HUES64 (cell line): ENCODE measurements around the gene PPT2.
A peak's percentile ranks its signal among the peaks of the same experiment; 100 is the strongest.

Source experiments
- H3K27ac ChIP-seq: 2 replicates; pipeline ENCODE4 v1.7.0; 2013; ENCODE audit warnings: low read depth, low read length, inconsistent platforms
- H3K27me3 ChIP-seq: 2 replicates; pipeline ENCODE4 v1.6.1; 2013; ENCODE audit warnings: mild to moderate bottlenecking, low read length; ENCODE audit not compliant: insufficient read depth
- H3K36me3 ChIP-seq: 2 replicates; pipeline ENCODE4 v1.6.1; 2013; ENCODE audit warnings: mild to moderate bottlenecking, low read length; ENCODE audit not compliant: insufficient read depth
- H3K4me1 ChIP-seq: 2 replicates; pipeline ENCODE4 v1.6.1; 2013; ENCODE audit warnings: mild to moderate bottlenecking, low read length, moderate library complexity; ENCODE audit not compliant: insufficient read depth
- H3K4me3 ChIP-seq: 2 replicates; pipeline ENCODE4 v1.5.1; 2013; ENCODE audit warnings: mild to moderate bottlenecking, low read length, moderate library complexity
- H3K9ac ChIP-seq: 2 replicates; pipeline ENCODE4 v1.6.1; 2013; ENCODE audit warnings: mild to moderate bottlenecking, low read depth, low read length
- H3K9me3 ChIP-seq: 2 replicates; pipeline ENCODE4 v1.6.1; 2013; ENCODE audit warnings: low read depth, low read length; ENCODE audit not compliant: insufficient read depth
- WGBS: fragments of 150-250, 120-280 bp; methylation state at CpG from one replicate; pipeline ENCODE4 v1.1.7; 2013; ENCODE audit warnings: missing lambda C conversion rate; 5-methylcytosine and 5-hydroxymethylcytosine counted together

The PPT2 gene

DNA sequence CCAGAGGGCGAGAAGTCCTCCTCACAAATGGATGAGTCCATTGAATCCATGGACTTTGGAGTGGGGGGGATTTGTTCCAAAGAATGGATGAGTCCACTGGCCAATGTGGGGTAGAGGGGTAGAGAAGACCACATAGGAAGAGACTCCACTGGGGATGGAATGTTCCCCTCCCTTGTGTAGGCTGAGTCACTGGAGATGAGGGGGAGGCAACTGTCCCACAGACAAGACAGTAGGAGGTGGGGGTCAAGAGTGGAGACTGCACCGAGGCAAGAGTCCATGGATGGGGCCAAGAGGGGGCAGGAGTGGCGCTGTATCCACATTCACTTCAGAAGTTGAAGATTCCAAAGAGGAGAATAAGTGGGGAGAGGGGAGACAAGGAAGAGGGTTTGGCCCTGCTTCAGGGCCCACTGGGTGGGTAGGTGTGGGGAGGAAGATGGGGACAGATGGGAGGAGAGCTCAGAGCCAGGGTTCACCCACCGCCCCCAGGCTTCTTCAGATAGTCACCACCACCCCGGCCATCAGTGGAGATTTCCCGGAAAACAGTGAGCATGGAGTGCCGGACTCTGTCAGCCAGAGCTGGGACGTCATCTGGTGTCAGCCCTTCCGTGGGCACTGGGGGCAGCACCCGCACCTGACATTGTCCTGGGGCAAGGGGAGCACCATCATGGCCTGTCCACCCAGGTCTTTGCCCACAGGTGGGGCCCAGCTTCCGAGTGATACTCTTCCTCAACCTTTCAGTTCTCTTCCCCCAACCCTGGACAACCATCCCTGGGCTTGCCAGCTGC lies 15.1 kb downstream of the PPT2 start:
- H3K9ac ChIP-seq = no peak overlapping the region
- H3K36me3 ChIP-seq = peaks cover 70% of the 10 kb centered on the region
- H3K27ac ChIP-seq = no peak overlapping the region
- 91% methylated on average over 11 of the region's 11 CpGs for WGBS
- H3K9me3 ChIP-seq = no peaks in the 10 kb centered on the region
- no peak overlapping the region for H3K4me3 ChIP-seq
- H3K4me1 ChIP-seq = peaks cover 6% of the 10 kb centered on the region; the same call in 1 of the 2 replicates
- H3K27me3 ChIP-seq = no peaks in the 10 kb centered on the region

DNA sequence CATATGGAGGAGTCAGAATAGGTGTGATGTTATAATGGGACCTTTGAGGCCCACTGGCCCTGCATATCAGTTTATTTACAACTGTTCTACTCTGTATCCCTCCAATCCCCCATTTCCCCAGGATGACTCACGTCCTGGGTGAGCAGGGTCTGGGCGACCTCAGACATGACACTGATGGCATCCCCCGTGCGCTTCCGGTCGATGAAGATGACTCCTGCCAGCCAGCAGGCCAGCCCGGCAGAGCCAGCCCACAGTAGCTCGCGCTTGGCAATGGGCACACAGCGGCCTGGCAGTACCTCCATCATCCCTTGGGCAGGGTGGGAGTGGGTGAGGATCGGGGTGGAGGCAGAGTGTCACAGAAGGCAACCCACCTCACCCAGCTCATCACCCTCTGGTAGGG lies 16.4 kb downstream of the PPT2 start:
- H3K27me3 ChIP-seq = no peaks in the 10 kb centered on the region
- no peak overlapping the region for H3K4me3 ChIP-seq
- no peak overlapping the region for H3K27ac ChIP-seq
- no peaks in the 10 kb centered on the region for H3K9me3 ChIP-seq
- 91% methylated on average over 11 of the region's 11 CpGs for WGBS
- H3K36me3 ChIP-seq = peaks cover 68% of the 10 kb centered on the region
- H3K4me1 ChIP-seq = peaks cover 12% of the 10 kb centered on the region; the same call in 1 of the 2 replicates
- H3K9ac ChIP-seq = no peak overlapping the region

- WGBS = 97% methylated on average over 6 of the region's 6 CpGs
- no peak overlapping the region for H3K4me3 ChIP-seq
- H3K36me3 ChIP-seq = peaks cover 61% of the 10 kb centered on the region
- no peak overlapping the region for H3K27ac ChIP-seq
- H3K27me3 ChIP-seq = no peaks in the 10 kb centered on the region
- no peaks in the 10 kb centered on the region for H3K9me3 ChIP-seq
- H3K9ac ChIP-seq = no peak overlapping the region
- H3K4me1 ChIP-seq = peaks cover 12% of the 10 kb centered on the region; the same call in 1 of the 2 replicates
Measured at GRCh38 chr6:32171234-32171633, 17.3 kb downstream of the PPT2 start.

- H3K36me3 ChIP-seq = peaks cover 45% of the 10 kb centered on the region
- H3K27ac ChIP-seq = no peak overlapping the region
- H3K9ac ChIP-seq = peak overlapping the region; percentile 13; the same call in 1 of the 2 replicates
- no peak overlapping the region for H3K4me3 ChIP-seq
- H3K27me3 ChIP-seq = no peaks in the 10 kb centered on the region
- 79% methylated on average over 4 of the region's 4 CpGs for WGBS
- H3K9me3 ChIP-seq = no peaks in the 10 kb centered on the region
- H3K4me1 ChIP-seq = peaks cover 12% of the 10 kb centered on the region; the same call in 1 of the 2 replicates
Measured at GRCh38 chr6:32173051-32173727, 19.2 kb downstream of the PPT2 start.

DNA sequence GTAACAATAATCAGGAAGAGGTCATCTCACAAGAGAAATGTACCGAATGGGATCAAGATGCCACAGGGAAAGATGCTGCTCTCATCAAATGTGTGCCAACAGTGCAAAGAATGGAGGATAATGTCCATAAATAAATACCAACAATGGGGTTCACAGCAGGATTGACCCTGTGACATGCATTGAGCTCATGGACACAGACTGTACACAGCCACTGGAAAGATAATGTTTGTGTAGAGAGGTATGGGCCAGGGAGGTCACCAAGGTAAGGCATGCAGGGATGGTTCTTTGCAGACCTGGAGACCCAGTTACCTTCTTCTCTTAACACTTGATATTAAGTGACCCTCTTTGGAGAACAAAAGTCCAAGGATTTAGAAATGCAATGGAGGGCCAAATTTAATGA lies 20.5 kb downstream of the PPT2 start:
- H3K36me3 ChIP-seq = peaks cover 34% of the 10 kb centered on the region
- no peaks in the 10 kb centered on the region for H3K9me3 ChIP-seq
- no peaks in the 10 kb centered on the region for H3K27me3 ChIP-seq
- peaks cover 12% of the 10 kb centered on the region; the same call in 1 of the 2 replicates for H3K4me1 ChIP-seq
- H3K9ac ChIP-seq = no peak overlapping the region
- no peak overlapping the region for H3K27ac ChIP-seq
- 93% methylated on average over 1 of the region's 1 CpG for WGBS
- H3K4me3 ChIP-seq = peak overlapping the region; percentile 97

- no peak overlapping the region for H3K27ac ChIP-seq
- no peaks in the 10 kb centered on the region for H3K9me3 ChIP-seq
Measured at GRCh38 chr6:32175322-32175710, 21.4 kb downstream of the PPT2 start.

DNA sequence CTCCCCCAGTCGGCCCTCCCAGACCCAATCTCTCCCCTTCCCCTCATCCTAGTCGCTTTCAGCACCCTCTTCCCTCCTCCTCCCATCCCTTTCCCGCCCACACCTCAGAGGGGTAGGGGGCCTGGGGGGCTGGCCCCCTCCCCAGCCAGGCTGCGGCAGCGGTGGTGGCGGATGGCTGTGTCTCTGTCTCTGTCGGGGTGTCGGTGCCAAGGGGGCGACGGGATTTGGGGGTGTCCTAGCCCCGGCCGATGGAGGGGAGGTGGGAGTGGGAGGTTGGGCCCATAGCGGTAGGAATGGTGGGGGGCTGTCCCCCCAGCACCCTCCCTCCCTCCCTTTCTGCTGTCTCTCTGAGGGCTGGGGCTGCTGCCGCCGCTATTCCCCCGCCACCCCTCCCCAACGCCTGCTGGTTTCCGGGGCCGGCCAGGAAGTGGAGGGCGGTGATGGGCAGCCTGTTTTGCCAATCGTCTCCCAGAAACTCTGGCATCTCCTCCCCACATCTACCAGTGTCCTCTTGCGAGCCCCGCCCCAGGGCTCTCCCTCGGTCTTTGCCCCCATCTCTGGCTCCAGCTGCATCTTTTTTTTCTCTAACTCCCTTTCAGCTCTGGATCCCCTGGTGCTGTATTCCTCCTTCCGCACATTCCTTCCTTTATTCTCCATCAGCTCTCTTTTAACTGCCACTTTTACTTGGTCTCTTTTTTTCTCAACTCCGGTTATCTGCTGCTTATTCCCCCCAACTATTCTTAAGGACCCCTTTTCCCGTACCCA lies 22.0 kb downstream of the PPT2 start, which contains the start of gene AGPAT1:
Gene AGPAT1, minus strand, starts transcription at position 374 of the 765 bp plus-strand sequence. CDS start 4,588 bp downstream, outside the sequence.
- H3K27ac ChIP-seq = peak within 1 kb of the TSS; percentile 98
- peak within 1 kb of the TSS; percentile 85 for H3K9ac ChIP-seq
- peak within 1 kb of the TSS; percentile 97 for H3K4me3 ChIP-seq
- H3K9me3 ChIP-seq = no peaks in the 10 kb centered on the region
- no peaks in the 10 kb centered on the region for H3K27me3 ChIP-seq
- H3K36me3 ChIP-seq = peaks cover 32% of the 10 kb centered on the region
- WGBS = under 1% methylated on average over 20 of the region's 27 CpGs
- peaks cover 12% of the 10 kb centered on the region; the same call in 1 of the 2 replicates for H3K4me1 ChIP-seq

More at GRCh38 chr6:32175322-32175710, 21.4 kb downstream of the PPT2 start:
- Histone ChIP-seq H3K4me1 (peaks cover 12% of the 10 kb centered on the region; the same call in 1 of the 2 replicates), H3K36me3 (peaks cover 34% of the 10 kb centered on the region), H3K4me3 (peak overlapping the region; percentile 97), H3K9ac (peak overlapping the region; percentile 79), H3K27me3 (no peaks in the 10 kb centered on the region)
- 3% methylated on average over 2 of the region's 2 CpGs for WGBS

DNA sequence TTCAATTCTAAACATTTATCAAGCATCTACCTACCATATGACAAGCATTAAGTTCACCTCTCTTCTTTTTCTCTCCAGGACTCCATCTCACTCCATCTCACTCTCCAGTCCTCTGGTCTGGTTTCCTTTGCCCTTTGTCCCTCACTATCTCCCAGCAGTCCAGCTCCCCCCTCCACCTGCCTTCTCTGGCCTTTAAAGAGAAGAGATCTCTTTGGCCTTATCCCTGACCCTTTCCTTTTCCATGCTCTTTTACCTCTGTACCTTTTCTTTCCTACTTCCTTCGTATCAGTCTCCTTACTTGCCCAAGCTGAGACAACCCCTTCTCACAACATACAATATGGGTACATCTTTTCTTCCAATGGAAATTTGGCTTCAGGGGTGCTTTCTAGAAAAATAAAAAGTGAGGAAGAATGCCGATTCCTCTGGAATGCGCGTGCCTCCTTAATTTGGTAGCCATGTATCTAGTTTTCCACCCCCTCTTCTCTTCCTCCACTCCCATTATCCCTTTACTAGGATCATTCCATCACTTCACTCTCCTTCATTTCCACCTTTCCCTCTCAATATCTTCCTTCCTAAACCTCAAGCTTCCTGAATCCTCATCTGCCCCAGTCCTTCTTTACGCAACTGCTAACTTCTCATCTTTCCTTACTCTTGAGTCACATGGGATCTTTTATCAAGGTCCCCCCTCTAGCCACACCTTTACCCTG lies 22.7 kb downstream of the PPT2 start:
- Histone ChIP-seq H3K27ac (peak overlapping the region; percentile 98), H3K9ac (peak overlapping the region; percentile 85), H3K27me3 (no peaks in the 10 kb centered on the region), H3K4me1 (peaks cover 12% of the 10 kb centered on the region; the same call in 1 of the 2 replicates), H3K36me3 (peaks cover 32% of the 10 kb centered on the region), H3K9me3 (no peaks in the 10 kb centered on the region), H3K4me3 (peak overlapping the region; percentile 97)
- WGBS = 18% methylated on average over 5 of the region's 5 CpGs

GRCh38 chr6:32177183-32177787 lies 23.3 kb downstream of the PPT2 start:
- WGBS = 0% methylated on average over 20 of the region's 20 CpGs
- H3K27me3 ChIP-seq = no peaks in the 10 kb centered on the region
- H3K36me3 ChIP-seq = peaks cover 33% of the 10 kb centered on the region
- peak overlapping the region; percentile 85 for H3K9ac ChIP-seq
- H3K4me3 ChIP-seq = peak overlapping the region; percentile 97
- peaks cover 12% of the 10 kb centered on the region; the same call in 1 of the 2 replicates for H3K4me1 ChIP-seq
- H3K9me3 ChIP-seq = no peaks in the 10 kb centered on the region
- H3K27ac ChIP-seq = peak overlapping the region; percentile 98
